Natural killer cell (primary cell): Measurements from ENCODE around the gene LRP1-AS. TPM values are rescaled to one million over a fixed set of nuclear protein-coding genes. Genes with fewer than 3 reads are reported as not detected.

ENCODE experiments used
- ATAC-seq, 3 donors: fragments of 150-1000 bp in 2 of 3; fragments of 200-7000 bp in 1 of 3; cut with Tn5 transposase; 1 replicate in 1 of 3; 2 replicates in 2 of 3; pipeline ENCODE4 v1.10.0; 2021; ENCODE audit warnings: mild to moderate bottlenecking in 2 of 3, moderate library complexity in 2 of 3
- DNase-seq, 2 donors: peaks; one replicate each; pipeline versions ENCODE4 v3.0.0 to v3.0.0-alpha.2; 2013 to 2021; ENCODE audit warnings: mixed read lengths in 1 of 2
- H3K27ac ChIP-seq: one replicate; pipeline ENCODE4 v1.5.1; 2013; ENCODE audit warnings: mild to moderate bottlenecking, low read length
- H3K27me3 ChIP-seq: one replicate; pipeline ENCODE4 v1.6.1; 2013; ENCODE audit warnings: low read length; ENCODE audit not compliant: control insufficient read depth, insufficient read depth
- H3K36me3 ChIP-seq: one replicate; pipeline ENCODE4 v1.6.1; 2013; ENCODE audit warnings: low read length; ENCODE audit not compliant: control insufficient read depth, insufficient read depth
- H3K4me1 ChIP-seq: one replicate; pipeline ENCODE4 v1.6.1; 2013; ENCODE audit warnings: low read length; ENCODE audit not compliant: control insufficient read depth, insufficient read depth
- H3K4me3 ChIP-seq: one replicate; pipeline ENCODE4 v1.5.1; 2013; ENCODE audit warnings: low read length
- H3K9me3 ChIP-seq: one replicate; pipeline ENCODE4 v1.6.1; 2013; ENCODE audit warnings: low read length; ENCODE audit not compliant: control insufficient read depth, insufficient read depth
- H3K27ac Mint-ChIP-seq, 2 donors: one replicate each; pipeline ENCODE4 v1.8.0; 2022; ENCODE audit warnings: mild to moderate bottlenecking in 2 of 2, mixed read lengths in 2 of 2, moderate library complexity in 1 of 2
- H3K27me3 Mint-ChIP-seq, 2 donors: one replicate each; pipeline ENCODE4 v1.8.0; 2022; ENCODE audit warnings: low read depth in 2 of 2, mixed read lengths in 2 of 2
- H3K36me3 Mint-ChIP-seq: one replicate; pipeline ENCODE4 v1.8.0; 2022; ENCODE audit warnings: mixed read lengths
- H3K4me1 Mint-ChIP-seq, 2 donors: one replicate each; pipeline ENCODE4 v1.8.0; 2022; ENCODE audit warnings: mixed read lengths in 2 of 2
- H3K4me3 Mint-ChIP-seq: one replicate; pipeline ENCODE4 v1.8.0; 2022; ENCODE audit warnings: mild to moderate bottlenecking, moderate library complexity, mixed read lengths
- H3K9me3 Mint-ChIP-seq, 2 donors: one replicate each; pipeline ENCODE4 v1.8.0; 2022; ENCODE audit warnings: mixed read lengths in 2 of 2
- CTCF ChIP-seq: fragments of 200-600 bp; IDR thresholded peaks from one replicate; pipeline ENCODE4 v1.8.0; 2022; ENCODE audit warnings: antibody characterized with exemption
- WGBS: methylation state at CpG from one replicate; pipeline ENCODE4 v1.1.7; 2013; ENCODE audit warnings: missing lambda C conversion rate; ENCODE audit not compliant: insufficient coverage; 5-methylcytosine and 5-hydroxymethylcytosine counted together
- intact Hi-C: fragments of 100-400 bp; cut with micrococcal nuclease; formaldehyde crosslinking; loops from one replicate; pipeline ENCODE4 v1.14.2; 2022
- total RNA-seq, 4 donors: library from RNA; stranded (reverse); fragments of 120-200 nt in 1 of 4; gene quantifications; one replicate each; pipeline versions ENCODE4 v1.2.3 to v1.2.4, GENCODE V29; 2013 to 2022

Gene LRP1-AS
- total RNA-seq, 3 donors from 2014 or later (not counting 1 experiment from before 2014, with no cell fraction given) = not detected

GRCh38 chr12:57126561-57126960 lies 20.9 kb downstream of the LRP1-AS start:
- Histone ChIP-seq H3K9me3 (no peaks in the 10 kb centered on the region), H3K36me3 (no peaks in the 10 kb centered on the region), H3K4me3 (no peak overlapping the region), H3K27me3 (peaks cover 22% of the 10 kb centered on the region), H3K4me1 (peaks cover 23% of the 10 kb centered on the region), H3K27ac (no peak overlapping the region)
- H3K4me1 Mint-ChIP-seq = peaks cover 11 to 20% of the 10 kb centered on the region in 2 donors
- no peak overlapping the region for H3K27ac Mint-ChIP-seq
- H3K36me3 Mint-ChIP-seq = no peaks in the 10 kb centered on the region
- no peaks in the 10 kb centered on the region for H3K9me3 Mint-ChIP-seq
- TF ChIP-seq CTCF = no peak
- H3K4me3 Mint-ChIP-seq = peak overlapping the region; percentile 92
- peaks cover 23 to 29% of the 10 kb centered on the region in 2 donors for H3K27me3 Mint-ChIP-seq
- ATAC-seq (no peak), DNase-seq (no peak)
- WGBS = 67% methylated on average over 7 of the region's 7 CpGs
- intact Hi-C loops = no loop called here

GRCh38 chr12:57126061-57126460 lies 21.4 kb downstream of the LRP1-AS start:
- no peak for TF ChIP-seq CTCF
- Mint-ChIP-seq H3K36me3 (no peaks in the 10 kb centered on the region), H3K4me1 (peaks cover 11 to 20% of the 10 kb centered on the region in 2 donors), H3K27ac (no peak overlapping the region), H3K27me3 (peaks cover 20 to 24% of the 10 kb centered on the region in 2 donors), H3K4me3 (peak overlapping the region; percentile 45), H3K9me3 (no peaks in the 10 kb centered on the region)
- Histone ChIP-seq H3K36me3 (no peaks in the 10 kb centered on the region), H3K4me3 (no peak overlapping the region), H3K27me3 (peaks cover 22% of the 10 kb centered on the region), H3K9me3 (no peaks in the 10 kb centered on the region), H3K4me1 (peaks cover 23% of the 10 kb centered on the region), H3K27ac (no peak overlapping the region)
- no peak for ATAC-seq
- intact Hi-C loops = no loop called here
- DNase-seq = no peak
- WGBS = 94% methylated on average over 11 of the region's 11 CpGs

GRCh38 chr12:57124261-57124877 lies 23.1 kb downstream of the LRP1-AS start:
- Histone ChIP-seq H3K4me1 (peaks cover 23% of the 10 kb centered on the region), H3K27me3 (peaks cover 19% of the 10 kb centered on the region), H3K4me3 (no peak overlapping the region), H3K27ac (no peak overlapping the region), H3K9me3 (no peaks in the 10 kb centered on the region), H3K36me3 (no peaks in the 10 kb centered on the region)
- TF ChIP-seq CTCF = peak; percentile 85
- DNase-seq (peak; percentile 61 to 90), ATAC-seq (peak; percentile 79 to 91 (median 82))
- intact Hi-C loops = loop anchor here (1.0 kb wide), 2 partner anchors 59 to 119 kb away; no protein-coding TSS in a partner anchor
- no peaks in the 10 kb centered on the region for H3K9me3 Mint-ChIP-seq
- peaks cover 11 to 20% of the 10 kb centered on the region in 2 donors for H3K4me1 Mint-ChIP-seq
- peaks cover 8 to 9% of the 10 kb centered on the region in 2 donors for H3K27me3 Mint-ChIP-seq
- no peaks in the 10 kb centered on the region for H3K36me3 Mint-ChIP-seq
- H3K27ac Mint-ChIP-seq = no peak overlapping the region
- 26% methylated on average over 10 of the region's 10 CpGs for WGBS
- peak overlapping the region; percentile 43 for H3K4me3 Mint-ChIP-seq
